Glomerular visceral epithelial cell (primary cell): ENCODE data around the gene LDLRAD4.

Experiments used
- DNase-seq: peaks from one replicate; pipeline ENCODE4 v3.0.0-alpha.2; 2016; ENCODE audit errors: extremely low spot score

LDLRAD4 gene

DNA sequence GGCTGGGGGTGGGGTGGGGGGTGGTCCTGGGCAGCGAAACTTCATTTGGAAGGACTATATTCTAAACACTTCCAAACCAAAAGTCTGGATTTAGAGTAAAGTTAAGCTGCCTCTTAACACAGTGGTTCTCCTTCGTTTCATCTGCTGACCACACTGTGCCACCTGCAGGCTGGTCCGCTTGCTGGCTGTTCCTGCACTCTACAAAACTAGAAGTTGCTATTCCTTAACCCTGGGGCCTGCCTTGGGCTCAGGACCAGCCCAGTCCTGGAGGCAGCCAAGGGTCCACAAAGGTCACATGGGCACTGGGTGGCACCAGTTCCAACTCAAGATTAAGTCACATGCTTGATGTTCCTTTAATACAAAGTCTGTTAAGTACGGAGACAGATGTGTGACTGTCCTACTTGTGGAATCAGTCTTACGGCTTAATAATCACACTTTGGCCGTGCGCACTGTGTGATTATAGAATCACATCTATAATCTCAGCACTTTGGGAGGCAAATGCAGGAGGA, 312.4 kb downstream of the LDLRAD4 start:
- peak; percentile 44 for DNase-seq

- no peak for DNase-seq
These were observed 313.2 kb downstream of the LDLRAD4 start for GRCh38 chr18:13531681-13532325.

DNA sequence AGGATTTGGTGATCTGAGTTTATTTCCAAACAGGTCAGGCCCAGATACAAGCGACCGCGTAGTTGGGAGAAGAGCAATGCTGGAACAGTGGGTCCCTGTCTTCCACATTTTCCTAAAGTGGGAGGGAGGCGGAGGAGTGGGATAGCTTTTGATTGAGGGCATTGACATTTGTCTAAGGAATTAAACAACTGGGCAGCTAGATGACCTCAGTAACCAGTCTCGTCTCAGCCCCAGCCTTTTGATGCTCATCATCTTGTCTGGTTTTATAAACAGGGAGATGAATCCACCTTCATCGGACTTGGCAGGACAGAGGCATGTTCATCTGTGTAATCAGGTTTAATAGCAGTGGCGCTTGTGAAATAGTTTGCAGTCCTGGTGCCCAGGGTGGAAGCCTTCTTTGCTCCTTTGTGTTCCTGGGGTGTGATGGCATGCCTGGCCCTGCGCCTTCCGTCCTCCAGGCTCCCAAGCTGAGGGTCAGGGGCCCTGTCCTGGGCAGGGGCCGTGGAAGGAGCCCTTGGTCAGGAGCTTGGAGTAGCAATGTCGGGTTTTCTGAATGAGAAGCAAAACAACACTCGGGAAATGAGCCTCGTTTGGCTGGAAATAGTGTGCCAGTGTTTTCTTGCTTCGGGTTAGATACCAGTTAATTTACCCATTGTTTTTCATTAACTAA, 314.0 kb downstream of the LDLRAD4 start:
- DNase-seq = no peak

- no peak for DNase-seq
These were observed 316.1 kb downstream of the LDLRAD4 start for GRCh38 chr18:13534631-13535030.

DNA sequence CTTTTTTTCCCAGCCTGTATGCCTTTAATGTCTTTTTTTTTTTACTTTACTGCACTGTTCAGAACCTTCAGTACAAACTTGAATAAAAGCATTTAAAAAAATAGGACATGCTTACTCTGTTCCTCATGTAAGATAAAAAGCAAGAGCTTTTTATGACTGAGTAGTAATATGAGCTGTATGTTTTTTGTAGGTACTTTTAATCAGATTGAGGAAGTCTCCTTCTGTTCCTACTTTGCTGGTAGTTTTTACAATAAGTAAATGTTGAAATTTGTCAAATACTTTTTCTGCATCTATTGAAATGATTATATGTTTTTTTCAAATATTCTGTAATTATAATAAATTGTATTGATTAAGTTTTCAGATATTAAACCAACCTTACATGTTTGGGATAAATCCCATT, 318.0 kb downstream of the LDLRAD4 start:
- DNase-seq = no peak

GRCh38 chr18:13537022-13537780, 318.6 kb downstream of the LDLRAD4 start:
- no peak for DNase-seq

GRCh38 chr18:13538630-13539029, 320.1 kb downstream of the LDLRAD4 start:
- no peak for DNase-seq

DNA sequence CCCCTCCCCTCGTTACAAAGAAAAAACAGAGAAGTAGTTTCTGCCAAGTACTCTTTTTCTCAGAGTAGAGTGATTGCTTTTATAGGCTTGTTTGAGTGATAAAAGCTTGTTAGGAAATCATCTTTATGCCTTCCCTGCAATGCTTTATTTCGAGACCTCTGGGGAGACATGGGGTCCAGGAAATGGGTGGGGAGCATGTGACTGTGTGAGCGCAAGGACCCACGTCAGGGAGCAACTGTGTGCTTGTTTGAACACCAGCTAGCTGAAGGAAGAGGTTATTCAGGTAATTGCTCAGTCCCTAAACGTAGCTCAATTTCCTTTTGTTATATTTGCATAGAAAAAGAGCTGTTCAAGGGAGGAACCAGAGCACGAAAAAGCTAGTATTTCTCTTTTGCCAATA, 320.5 kb downstream of the LDLRAD4 start:
- no peak for DNase-seq

- no peak for DNase-seq
These were observed 321.4 kb downstream of the LDLRAD4 start for GRCh38 chr18:13539843-13540476.

DNA sequence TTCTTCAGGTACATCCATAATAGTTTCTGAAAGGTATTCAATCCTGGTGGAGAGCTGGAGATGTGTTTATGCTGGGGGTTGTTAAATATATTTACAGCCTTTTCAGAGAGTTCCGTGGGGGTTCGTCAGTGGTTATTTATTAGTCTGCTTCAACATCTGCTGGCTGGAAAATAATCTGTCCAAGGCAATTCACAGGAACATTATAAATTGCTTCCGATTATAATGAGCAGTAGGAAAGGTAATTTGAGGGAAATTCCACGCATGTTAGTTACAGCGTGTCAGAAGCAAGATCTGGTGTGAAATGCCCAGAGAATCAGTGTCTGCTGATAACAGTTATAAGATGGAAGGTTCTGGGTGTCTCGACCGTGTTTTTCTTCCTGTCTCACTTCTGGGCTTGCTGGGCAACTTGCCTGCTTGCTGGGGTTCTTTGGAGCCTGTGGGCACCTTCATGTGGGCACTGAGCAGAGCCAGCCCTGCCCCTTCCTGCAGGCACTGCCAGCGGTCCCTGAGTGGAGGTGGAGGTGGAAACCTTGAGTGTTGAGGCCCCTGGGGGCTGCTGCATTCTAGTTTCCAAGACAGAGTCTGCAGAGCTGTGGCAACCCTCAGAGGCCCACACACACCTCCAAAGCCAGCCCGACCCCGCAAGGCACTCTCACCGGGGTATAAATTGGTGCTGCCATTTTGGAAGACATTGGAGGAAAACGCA, 322.1 kb downstream of the LDLRAD4 start:
- DNase-seq = no peak

GRCh38 chr18:13541621-13542519, 323.3 kb downstream of the LDLRAD4 start:
- DNase-seq = no peak

DNA sequence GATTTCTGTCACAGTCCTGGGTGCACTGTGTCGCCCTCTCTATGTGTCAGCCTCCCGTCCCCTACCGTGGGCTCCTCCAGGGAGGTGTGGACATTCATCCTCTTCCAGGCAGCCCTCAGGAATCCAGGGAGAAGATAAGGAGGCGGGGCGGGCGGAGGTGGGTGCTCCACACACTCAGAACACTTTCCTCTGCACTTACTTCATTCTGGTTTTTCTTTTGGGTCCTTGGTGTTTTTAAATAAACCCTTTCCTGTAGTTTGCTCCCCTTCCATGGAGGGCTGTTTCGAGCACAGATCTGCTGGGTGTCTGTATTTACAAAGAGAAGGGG, 323.9 kb downstream of the LDLRAD4 start:
- no peak for DNase-seq

DNA sequence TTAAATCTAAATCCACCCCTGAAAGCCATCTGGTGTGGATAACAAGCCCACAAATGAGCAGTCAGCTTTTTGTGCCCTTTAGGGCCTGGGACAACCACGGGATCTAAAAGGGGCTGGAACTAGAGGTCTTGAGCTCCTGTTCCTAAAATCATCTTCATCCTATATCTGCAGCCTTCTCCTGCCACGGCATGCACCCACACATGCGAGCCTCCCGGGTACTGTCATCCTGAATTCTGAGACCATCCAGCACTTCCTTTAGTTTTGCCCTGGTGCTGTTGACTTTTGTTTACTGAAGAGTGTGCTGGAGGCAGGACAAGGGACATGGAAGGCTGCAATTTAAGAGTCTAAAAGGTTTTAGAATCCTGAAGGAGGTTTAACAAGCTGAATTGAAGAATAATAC, 324.6 kb downstream of the LDLRAD4 start:
- DNase-seq = no peak

DNA sequence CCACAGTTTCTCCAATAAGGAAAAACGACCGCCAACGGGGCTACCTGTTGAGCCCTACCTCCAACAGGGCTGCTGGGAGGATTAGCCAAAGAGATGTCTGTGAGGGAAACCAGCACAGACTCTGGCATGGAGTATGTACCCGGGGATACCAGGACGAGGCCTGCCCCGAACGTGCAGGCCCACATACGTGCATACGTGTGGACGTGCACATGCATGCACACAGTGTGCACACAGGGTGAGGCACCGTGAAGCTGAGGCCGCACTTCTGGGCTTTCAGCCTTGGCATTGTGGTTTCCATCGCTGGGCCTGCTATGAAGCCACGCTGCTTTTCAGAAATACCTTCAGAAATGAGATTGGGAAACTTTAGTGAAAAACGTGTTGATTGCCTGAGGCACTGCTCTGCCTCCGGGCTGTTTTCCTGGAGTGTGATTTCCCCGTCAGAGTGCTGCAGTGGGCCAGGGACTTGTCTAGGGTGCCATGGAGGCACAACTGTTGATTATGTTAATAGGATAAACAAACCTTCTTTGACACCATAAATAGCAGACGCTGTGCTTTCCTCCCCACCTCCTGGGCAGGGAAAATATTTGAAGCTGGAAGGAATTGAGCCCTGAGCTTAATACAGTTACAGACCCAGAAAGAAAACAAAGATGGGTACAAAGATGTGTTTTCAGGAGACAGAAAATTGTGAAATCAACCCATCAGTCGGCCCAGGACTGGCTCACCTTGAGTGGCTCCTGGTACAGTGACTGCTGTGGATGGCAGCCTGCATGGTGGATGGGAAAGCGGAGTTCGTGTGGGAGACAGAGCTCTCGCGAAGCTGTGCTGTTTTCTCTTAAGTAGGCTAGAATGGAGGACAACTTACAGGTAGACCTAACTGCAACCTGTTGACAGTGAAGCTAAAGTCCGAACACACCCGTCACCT, 325.5 kb downstream of the LDLRAD4 start:
- no peak for DNase-seq

DNA sequence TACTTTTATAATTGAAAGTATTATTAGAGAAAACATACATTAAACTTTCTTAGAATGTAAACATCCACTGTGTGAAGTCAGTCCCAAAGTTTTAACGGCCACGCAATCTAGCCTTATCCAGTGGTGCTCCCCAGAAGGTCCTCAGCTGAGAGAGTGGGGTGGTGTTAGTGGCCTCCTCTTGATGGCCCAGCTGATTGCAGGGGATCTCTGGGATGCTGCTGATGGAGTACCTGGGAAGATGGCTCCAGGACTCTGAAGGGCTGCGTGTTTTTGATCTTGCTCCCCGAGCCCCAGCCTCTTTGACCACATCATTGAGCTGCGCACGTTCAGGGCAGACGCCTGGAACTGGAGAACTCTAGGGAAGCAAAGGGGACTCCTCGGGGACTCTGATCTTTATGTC, 326.4 kb downstream of the LDLRAD4 start:
- DNase-seq = no peak

GRCh38 chr18:13545514-13545913, 327.0 kb downstream of the LDLRAD4 start:
- DNase-seq = no peak

GRCh38 chr18:13545955-13546354, 327.4 kb downstream of the LDLRAD4 start:
- DNase-seq = no peak

DNA sequence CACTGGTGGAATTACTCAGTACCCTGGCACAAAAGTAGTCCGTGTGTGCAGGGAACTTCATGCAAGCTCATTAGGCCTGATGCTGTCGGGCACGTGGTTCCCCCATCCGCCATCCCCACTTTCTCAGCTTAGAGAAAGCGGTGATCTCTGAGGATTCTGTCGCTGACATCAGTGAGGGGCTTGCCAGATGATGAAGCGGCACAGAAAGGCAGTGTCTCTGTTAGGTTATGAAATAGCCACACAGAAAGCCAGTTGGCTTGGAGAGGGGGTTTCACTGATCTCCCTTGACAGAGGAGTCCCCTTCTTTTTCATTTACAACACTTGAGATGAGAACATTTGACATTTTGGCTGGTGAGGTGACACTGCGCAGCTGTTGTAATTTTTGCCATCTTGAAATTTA, 328.1 kb downstream of the LDLRAD4 start:
- DNase-seq = no peak

GRCh38 chr18:13547347-13547746, 328.8 kb downstream of the LDLRAD4 start:
- no peak for DNase-seq
